HEK293 (cell line): Measurements from ENCODE around the gene ACOT7.

Source experiments
- CTCF ChIP-seq: fragments of 450-650 bp; formaldehyde crosslinking; IDR thresholded peaks from 2 replicates; pipeline ENCODE4 v1.5.1; 2016; ENCODE audit warnings: missing biosample characterization, missing genetic modification characterization
- HOXA7 ChIP-seq: sonication (generic); formaldehyde crosslinking; IDR thresholded peaks from 2 replicates; pipeline ENCODE4 v1.8.1; 2022; ENCODE audit warnings: missing genetic modification reagents, borderline replicate concordance
- MZF1 ChIP-seq: fragments of 450-650 bp; formaldehyde crosslinking; IDR thresholded peaks from 2 replicates; pipeline ENCODE4 v1.5.1; 2017; ENCODE audit warnings: missing biosample characterization, missing genetic modification characterization, borderline replicate concordance
- REST ChIP-seq: fragments of 450-650 bp; formaldehyde crosslinking; IDR thresholded peaks from 2 replicates; pipeline ENCODE4 v1.5.1; 2016; ENCODE audit warnings: missing biosample characterization, missing genetic modification characterization
- YY1 ChIP-seq: fragments of 450-650 bp; formaldehyde crosslinking; IDR thresholded peaks from 2 replicates; pipeline ENCODE4 v1.5.1; 2018; ENCODE audit warnings: missing biosample characterization, missing genetic modification characterization
- ZBTB1 ChIP-seq: fragments of 450-650 bp; formaldehyde crosslinking; IDR thresholded peaks from 2 replicates; pipeline ENCODE4 v1.5.1; 2016; ENCODE audit warnings: missing biosample characterization, missing genetic modification characterization
- ZBTB20 ChIP-seq: fragments of 450-650 bp; formaldehyde crosslinking; IDR thresholded peaks from 2 replicates; pipeline ENCODE4 v1.5.1; 2016; ENCODE audit warnings: missing biosample characterization, missing genetic modification characterization
- ZNF501 ChIP-seq: fragments of 450-650 bp; formaldehyde crosslinking; IDR thresholded peaks from 2 replicates; pipeline ENCODE4 v1.5.1; 2016; ENCODE audit warnings: missing biosample characterization, missing genetic modification characterization
- ZNF549 ChIP-seq: fragments of 450-650 bp; IDR thresholded peaks from 2 replicates; pipeline ENCODE4 v1.5.1; 2018; ENCODE audit warnings: missing biosample characterization, missing genetic modification characterization, mild to moderate bottlenecking, inconsistent platforms, moderate library complexity
- ZSCAN23 ChIP-seq: fragments of 450-650 bp; formaldehyde crosslinking; IDR thresholded peaks from 2 replicates; pipeline ENCODE4 v1.5.1; 2016; ENCODE audit warnings: missing biosample characterization, missing genetic modification characterization

GRCh38 chr1:6260433-6260934 is 133.1 kb downstream of the ACOT7 start:
- TF ChIP-seq ZBTB1 (tag by site-specific recombination), result no peak
- peak; percentile 55 for TF ChIP-seq CTCF (tag by site-specific recombination)
- no peak for TF ChIP-seq HOXA7 (CRISPR knock-in tag)
- no peak for TF ChIP-seq YY1 (tag by site-specific recombination)
- no peak for TF ChIP-seq ZBTB20 (tag by site-specific recombination)
- no peak for TF ChIP-seq MZF1
- no peak for TF ChIP-seq ZNF501 (tag by site-specific recombination)
- no peak for TF ChIP-seq ZNF549 (tag by site-specific recombination)
- no peak for TF ChIP-seq ZSCAN23 (tag by site-specific recombination)
- TF ChIP-seq REST (tag by site-specific recombination), result no peak
